Neural cell (in vitro differentiated cells): ENCODE results near the gene ADD1. TPM values are rescaled to one million over a fixed set of nuclear protein-coding genes. Genes with fewer than 3 reads are reported as not detected.

Source experiments
- H2AFZ ChIP-seq: fragments of 200-600, 300-800 bp; sonication (generic), shearing (Covaris generic); 2 replicates; pipeline ENCODE4 v1.6.0; 2014; ENCODE audit warnings: low read depth, mild to moderate bottlenecking, antibody characterized with exemption, low read length, moderate library complexity
- H3F3A ChIP-seq: fragments of 200-600 bp; shearing (Covaris generic); 2 replicates; pipeline ENCODE4 v1.6.1; 2016; ENCODE audit warnings: mild to moderate bottlenecking, moderate library complexity, mixed read lengths, antibody characterized with exemption, low read length; ENCODE audit not compliant: insufficient read depth, poor library complexity, severe bottlenecking
- H3K27ac ChIP-seq: fragments of 200-600, 300-800 bp; sonication (generic), shearing (Covaris generic); 2 replicates; pipeline ENCODE4 v1.5.1; 2014; ENCODE audit warnings: mild to moderate bottlenecking, low read length, moderate library complexity
- H3K27me3 ChIP-seq: fragments of 300-800, 200-600 bp; sonication (generic), shearing (Covaris generic); 2 replicates; pipeline ENCODE4 v1.6.0; 2014; ENCODE audit warnings: mild to moderate bottlenecking, low read depth, low read length, moderate library complexity; ENCODE audit not compliant: insufficient read depth
- H3K36me3 ChIP-seq: fragments of 300-800, 200-600 bp; sonication (generic), shearing (Covaris generic); 2 replicates; pipeline ENCODE4 v1.5.1; 2014; ENCODE audit warnings: mild to moderate bottlenecking, antibody characterized with exemption, low read length, moderate library complexity; ENCODE audit not compliant: insufficient read depth
- H3K4me2 ChIP-seq: fragments of 300-800, 200-600 bp; sonication (generic), shearing (Covaris generic); 2 replicates; pipeline ENCODE4 v1.6.0; 2014; ENCODE audit warnings: mild to moderate bottlenecking, low read length
- H3K4me3 ChIP-seq: fragments of 300-800, 200-600 bp; sonication (generic), shearing (Covaris generic); 2 replicates; pipeline ENCODE4 v1.5.1; 2014; ENCODE audit warnings: mild to moderate bottlenecking, low read length, moderate library complexity
- H3K79me2 ChIP-seq: fragments of 200-600 bp; shearing (Covaris generic); replicated peaks from 2 replicates; pipeline ENCODE4 v1.6.0; 2014; ENCODE audit warnings: mild to moderate bottlenecking, low read length, moderate library complexity; ENCODE audit not compliant: insufficient read depth
- H3K9ac ChIP-seq: fragments of 300-800, 200-600 bp; sonication (generic), shearing (Covaris generic); 2 replicates; pipeline ENCODE4 v1.6.1; 2016; ENCODE audit warnings: mild to moderate bottlenecking, low read length, mixed read lengths
- H3K9me2 ChIP-seq: fragments of 200-600 bp; shearing (Covaris generic); 2 replicates; pipeline ENCODE4 v1.6.1; 2016; ENCODE audit warnings: mild to moderate bottlenecking, low read length, mixed read lengths; ENCODE audit not compliant: insufficient read depth
- H3K9me3 ChIP-seq: fragments of 200-600, 300-800 bp; sonication (generic), shearing (Covaris generic); 2 replicates; pipeline ENCODE4 v1.6.1; 2016; ENCODE audit warnings: mild to moderate bottlenecking, mixed run types, low read length, moderate library complexity, mixed read lengths
- H4K20me1 ChIP-seq: fragments of 200-600 bp; shearing (Covaris generic); 2 replicates; pipeline ENCODE4 v1.6.1; 2016; ENCODE audit warnings: mild to moderate bottlenecking, mixed run types; ENCODE audit not compliant: insufficient read depth
- EP300 ChIP-seq: fragments of 450-650 bp; conservative IDR thresholded peaks from 2 replicates; pipeline ENCODE4 v1.6.1; 2014; ENCODE audit warnings: antibody characterized with exemption, mild to moderate bottlenecking, moderate library complexity; ENCODE audit not compliant: poor library complexity, severe bottlenecking
- EZH2 ChIP-seq: fragments of 200-600, 300-800 bp; shearing (Covaris generic), sonication (generic); IDR thresholded peaks from 2 replicates; pipeline ENCODE4 v1.6.1; 2014; ENCODE audit warnings: antibody characterized with exemption, low read length, borderline replicate concordance, mild to moderate bottlenecking; ENCODE audit not compliant: insufficient read depth, poor library complexity, severe bottlenecking
- MXI1 ChIP-seq: fragments of 450-650 bp; conservative IDR thresholded peaks from 2 replicates; pipeline ENCODE4 v1.6.1; 2014; ENCODE audit warnings: antibody characterized with exemption, mild to moderate bottlenecking; ENCODE audit not compliant: poor library complexity, severe bottlenecking
- POLR2AphosphoS5 ChIP-seq: IDR thresholded peaks from 2 replicates; pipeline ENCODE4 v1.6.1; 2012
- RAD21 ChIP-seq: fragments of 450-650 bp; conservative IDR thresholded peaks from 2 replicates; pipeline ENCODE4 v1.6.1; 2014; ENCODE audit warnings: antibody characterized with exemption, mild to moderate bottlenecking, moderate library complexity
- SMC3 ChIP-seq: fragments of 450-650 bp; conservative IDR thresholded peaks from 2 replicates; pipeline ENCODE4 v1.6.1; 2014; ENCODE audit warnings: antibody characterized with exemption, mild to moderate bottlenecking, moderate library complexity; ENCODE audit not compliant: poor library complexity
- TAF1 ChIP-seq: IDR thresholded peaks from 2 replicates; pipeline ENCODE4 v1.6.1; 2012; ENCODE audit warnings: low read depth
- polyA plus RNA-seq: library from polyadenylated mRNA; depleted of rRNA; stranded (reverse); fragments of >200 nt; gene quantifications from 2 replicates; pipeline ENCODE4 v1.2.3, GENCODE V29; 2014
- TF ChIP-seq, protein P1 (sequence below): fragments of 450-650 bp; IDR thresholded peaks from 2 replicates; pipeline ENCODE4 v1.5.1; 2014; ENCODE audit warnings: antibody characterized with exemption, mild to moderate bottlenecking, moderate library complexity; ENCODE audit not compliant: poor library complexity, severe bottlenecking
- TF ChIP-seq, protein P2 (sequence below): IDR thresholded peaks from 2 replicates; pipeline ENCODE4 v1.6.1; 2012; ENCODE audit warnings: borderline replicate concordance

Gene ADD1
- polyA plus RNA-seq, 1 donor from 2014 or later = 190 TPM

DNA sequence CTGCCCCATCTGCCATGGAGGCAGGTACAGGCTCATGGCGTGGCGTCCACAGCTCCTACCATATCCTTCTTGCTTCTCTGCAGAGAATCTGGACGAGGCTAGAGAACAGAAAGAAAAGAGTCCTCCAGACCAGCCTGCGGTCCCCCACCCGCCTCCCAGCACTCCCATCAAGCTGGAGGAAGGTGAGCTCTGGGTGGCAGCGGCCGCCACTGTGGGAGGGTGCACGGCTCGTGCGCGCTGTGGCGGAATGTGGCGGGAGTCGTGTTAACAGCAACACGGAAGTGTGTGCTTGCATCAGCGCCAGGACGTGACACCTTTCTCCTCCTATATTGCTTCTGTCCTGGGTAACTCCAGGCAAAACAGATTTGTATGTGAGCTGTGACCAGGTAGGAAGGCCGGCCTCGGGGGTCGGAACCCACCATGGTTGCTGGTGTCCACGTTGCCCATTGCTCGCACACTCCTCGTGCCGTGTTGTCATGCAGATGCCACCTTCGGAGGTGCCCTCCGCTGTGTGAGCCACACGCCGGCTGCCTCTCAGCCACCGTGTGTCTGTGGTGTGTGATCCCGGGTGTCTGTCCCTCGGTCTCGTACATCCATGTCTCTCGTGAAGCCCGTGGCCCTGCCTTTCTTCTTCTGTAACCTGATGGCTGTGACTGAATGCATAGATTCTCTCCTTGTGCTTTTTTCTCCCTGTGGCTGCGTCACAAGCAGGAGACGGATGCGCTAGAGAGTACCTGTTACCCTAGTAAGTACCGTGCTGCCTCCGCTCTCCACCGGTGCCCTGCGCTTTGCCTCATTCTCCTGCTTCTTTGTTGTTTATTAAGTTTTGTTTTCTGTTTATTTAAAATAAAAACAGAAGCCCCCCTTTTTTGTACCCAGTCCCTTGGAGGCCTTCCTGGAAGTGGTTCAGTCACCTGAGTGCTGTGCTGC lies 82.6 kb downstream of the ADD1 start:
- Histone ChIP-seq H2AFZ (no peak overlapping the region), H3K27ac (no peak overlapping the region), H3K9me3 (no peaks in the 10 kb centered on the region), H3K9ac (no peak overlapping the region), H3K4me2 (no peak overlapping the region), H3K9me2 (no peaks in the 10 kb centered on the region), H3K79me2 (no peaks in the 10 kb centered on the region), H3K36me3 (no peaks in the 10 kb centered on the region), H3F3A (no peaks in the 10 kb centered on the region), H4K20me1 (no peaks in the 10 kb centered on the region), H3K4me3 (no peak overlapping the region), H3K27me3 (no peaks in the 10 kb centered on the region)
- TF ChIP-seq EZH2 (no peak), RAD21 (no peak), EP300 (no peak), POLR2AphosphoS5 (no peak), MXI1 (no peak), SMC3 (no peak)
- TF ChIP-seq, protein P1, sequence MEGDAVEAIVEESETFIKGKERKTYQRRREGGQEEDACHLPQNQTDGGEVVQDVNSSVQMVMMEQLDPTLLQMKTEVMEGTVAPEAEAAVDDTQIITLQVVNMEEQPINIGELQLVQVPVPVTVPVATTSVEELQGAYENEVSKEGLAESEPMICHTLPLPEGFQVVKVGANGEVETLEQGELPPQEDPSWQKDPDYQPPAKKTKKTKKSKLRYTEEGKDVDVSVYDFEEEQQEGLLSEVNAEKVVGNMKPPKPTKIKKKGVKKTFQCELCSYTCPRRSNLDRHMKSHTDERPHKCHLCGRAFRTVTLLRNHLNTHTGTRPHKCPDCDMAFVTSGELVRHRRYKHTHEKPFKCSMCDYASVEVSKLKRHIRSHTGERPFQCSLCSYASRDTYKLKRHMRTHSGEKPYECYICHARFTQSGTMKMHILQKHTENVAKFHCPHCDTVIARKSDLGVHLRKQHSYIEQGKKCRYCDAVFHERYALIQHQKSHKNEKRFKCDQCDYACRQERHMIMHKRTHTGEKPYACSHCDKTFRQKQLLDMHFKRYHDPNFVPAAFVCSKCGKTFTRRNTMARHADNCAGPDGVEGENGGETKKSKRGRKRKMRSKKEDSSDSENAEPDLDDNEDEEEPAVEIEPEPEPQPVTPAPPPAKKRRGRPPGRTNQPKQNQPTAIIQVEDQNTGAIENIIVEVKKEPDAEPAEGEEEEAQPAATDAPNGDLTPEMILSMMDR = no peak

DNA sequence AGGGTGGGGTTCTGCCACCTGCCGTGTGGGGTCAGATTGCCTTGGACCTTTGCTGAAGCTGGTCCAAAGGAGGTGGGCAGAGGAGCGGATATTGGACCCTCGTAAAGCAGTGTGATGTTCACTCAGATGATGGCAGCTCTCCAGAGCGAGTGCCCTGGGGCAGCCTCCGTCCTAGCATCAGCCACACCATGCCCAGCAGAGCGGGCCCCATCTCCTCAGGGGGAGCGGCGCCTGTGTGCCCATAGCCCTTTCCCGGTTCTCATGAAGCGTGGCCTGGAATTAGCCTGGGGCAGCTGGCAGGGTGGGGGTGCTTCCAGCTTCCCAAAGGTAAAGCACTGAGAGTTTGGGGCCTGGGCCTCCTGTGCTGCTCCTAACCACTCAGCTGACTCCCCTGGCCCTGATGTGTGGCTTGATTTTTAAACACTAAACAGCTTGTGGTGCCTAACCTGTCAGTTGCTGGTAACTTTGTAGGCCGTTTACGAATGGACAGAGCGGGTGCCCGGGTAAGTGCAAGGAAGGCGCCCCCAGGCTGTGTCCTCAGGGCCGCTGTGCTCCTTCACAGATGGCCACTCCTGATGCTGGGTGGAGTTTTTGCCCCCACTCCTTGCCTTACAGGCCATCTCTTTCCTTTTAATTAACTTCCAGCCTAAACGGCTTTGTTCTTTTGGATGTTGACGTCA lies 83.5 kb downstream of the ADD1 start:
- H2AFZ ChIP-seq = no peak overlapping the region
- no peak overlapping the region for H3K4me2 ChIP-seq
- no peak for TF ChIP-seq SMC3
- TF ChIP-seq, protein P2, sequence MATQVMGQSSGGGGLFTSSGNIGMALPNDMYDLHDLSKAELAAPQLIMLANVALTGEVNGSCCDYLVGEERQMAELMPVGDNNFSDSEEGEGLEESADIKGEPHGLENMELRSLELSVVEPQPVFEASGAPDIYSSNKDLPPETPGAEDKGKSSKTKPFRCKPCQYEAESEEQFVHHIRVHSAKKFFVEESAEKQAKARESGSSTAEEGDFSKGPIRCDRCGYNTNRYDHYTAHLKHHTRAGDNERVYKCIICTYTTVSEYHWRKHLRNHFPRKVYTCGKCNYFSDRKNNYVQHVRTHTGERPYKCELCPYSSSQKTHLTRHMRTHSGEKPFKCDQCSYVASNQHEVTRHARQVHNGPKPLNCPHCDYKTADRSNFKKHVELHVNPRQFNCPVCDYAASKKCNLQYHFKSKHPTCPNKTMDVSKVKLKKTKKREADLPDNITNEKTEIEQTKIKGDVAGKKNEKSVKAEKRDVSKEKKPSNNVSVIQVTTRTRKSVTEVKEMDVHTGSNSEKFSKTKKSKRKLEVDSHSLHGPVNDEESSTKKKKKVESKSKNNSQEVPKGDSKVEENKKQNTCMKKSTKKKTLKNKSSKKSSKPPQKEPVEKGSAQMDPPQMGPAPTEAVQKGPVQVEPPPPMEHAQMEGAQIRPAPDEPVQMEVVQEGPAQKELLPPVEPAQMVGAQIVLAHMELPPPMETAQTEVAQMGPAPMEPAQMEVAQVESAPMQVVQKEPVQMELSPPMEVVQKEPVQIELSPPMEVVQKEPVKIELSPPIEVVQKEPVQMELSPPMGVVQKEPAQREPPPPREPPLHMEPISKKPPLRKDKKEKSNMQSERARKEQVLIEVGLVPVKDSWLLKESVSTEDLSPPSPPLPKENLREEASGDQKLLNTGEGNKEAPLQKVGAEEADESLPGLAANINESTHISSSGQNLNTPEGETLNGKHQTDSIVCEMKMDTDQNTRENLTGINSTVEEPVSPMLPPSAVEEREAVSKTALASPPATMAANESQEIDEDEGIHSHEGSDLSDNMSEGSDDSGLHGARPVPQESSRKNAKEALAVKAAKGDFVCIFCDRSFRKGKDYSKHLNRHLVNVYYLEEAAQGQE = no peak
- no peak for TF ChIP-seq RAD21
- no peak for TF ChIP-seq EZH2
- no peak for TF ChIP-seq TAF1
- TF ChIP-seq POLR2AphosphoS5 = no peak
- TF ChIP-seq EP300 = no peak
- TF ChIP-seq, protein P1 = no peak
- no peak for TF ChIP-seq MXI1
- no peaks in the 10 kb centered on the region for H4K20me1 ChIP-seq
- H3K9me2 ChIP-seq = no peaks in the 10 kb centered on the region
- H3K79me2 ChIP-seq = no peaks in the 10 kb centered on the region
- H3F3A ChIP-seq = no peaks in the 10 kb centered on the region
- H3K36me3 ChIP-seq = no peaks in the 10 kb centered on the region
- H3K27ac ChIP-seq = no peak overlapping the region
- H3K4me3 ChIP-seq = no peak overlapping the region
- no peaks in the 10 kb centered on the region for H3K27me3 ChIP-seq
- H3K9ac ChIP-seq = no peak overlapping the region
- H3K9me3 ChIP-seq = no peaks in the 10 kb centered on the region
